Neuronal stem cell (in vitro differentiated cells): ENCODE data around the gene HOXD13.

ENCODE experiments used
- DNase-seq: peaks from one replicate; pipeline ENCODE4 v3.0.0-alpha.2; 2013; ENCODE audit warnings: low spot score
- H2AFZ ChIP-seq: one replicate; pipeline ENCODE4 v1.6.1; 2013; ENCODE audit warnings: mild to moderate bottlenecking, low read length, inconsistent platforms
- H2AK5ac ChIP-seq: 2 replicates; pipeline ENCODE4 v1.6.1; 2013; ENCODE audit warnings: low read depth, mild to moderate bottlenecking, inconsistent platforms, low read length, moderate library complexity, mixed read lengths
- H2BK120ac ChIP-seq: 2 replicates; pipeline ENCODE4 v1.6.1; 2013; ENCODE audit warnings: low read depth, mild to moderate bottlenecking, inconsistent platforms, low read length, moderate library complexity, mixed read lengths
- H2BK12ac ChIP-seq: one replicate; pipeline ENCODE4 v1.6.1; 2013; ENCODE audit warnings: low read length, inconsistent platforms
- H2BK15ac ChIP-seq: 2 replicates; pipeline ENCODE4 v1.6.1; 2013; ENCODE audit warnings: mild to moderate bottlenecking, low read length, inconsistent platforms, mixed read lengths
- H2BK5ac ChIP-seq: one replicate; pipeline ENCODE4 v1.6.1; 2013; ENCODE audit warnings: inconsistent platforms, mild to moderate bottlenecking, low read length, moderate library complexity
- H3K14ac ChIP-seq: one replicate; pipeline ENCODE4 v1.6.1; 2013; ENCODE audit warnings: low read length, inconsistent platforms
- H3K18ac ChIP-seq: 2 replicates; pipeline ENCODE4 v1.6.1; 2013; ENCODE audit warnings: low read length, inconsistent platforms
- H3K23ac ChIP-seq: 2 replicates; pipeline ENCODE4 v1.6.1; 2013; ENCODE audit warnings: low read depth, mild to moderate bottlenecking, mixed read lengths, low read length, inconsistent platforms; ENCODE audit not compliant: poor library complexity
- H3K27ac ChIP-seq: replicated peaks from 3 replicates; pipeline ENCODE4 v1.5.1; 2013; ENCODE audit warnings: low read length, inconsistent platforms
- H3K27me3 ChIP-seq, 3 experiments: 2 replicates each; pipeline ENCODE4 v1.6.1; 2013; ENCODE audit warnings: low read length in 3 of 3, mild to moderate bottlenecking in 2 of 3, inconsistent platforms in 1 of 3, low read depth in 1 of 3, mixed read lengths in 1 of 3, moderate library complexity in 1 of 3; ENCODE audit not compliant: control insufficient read depth in 3 of 3, insufficient read depth in 3 of 3
- H3K36me3 ChIP-seq, 2 donors: replicated peaks in 1 of 2; 2 replicates each; pipeline ENCODE4 v1.6.1; 2013; ENCODE audit warnings: low read length in 2 of 2; ENCODE audit not compliant: control insufficient read depth in 2 of 2, insufficient read depth in 2 of 2
- H3K4ac ChIP-seq: 2 replicates; pipeline ENCODE4 v1.6.1; 2013; ENCODE audit warnings: inconsistent platforms, mild to moderate bottlenecking, low read length, moderate library complexity
- H3K4me1 ChIP-seq, 2 donors: 1 replicate in 1 of 2; 2 replicates in 1 of 2; pipeline ENCODE4 v1.6.1; 2013; ENCODE audit warnings: low read length in 2 of 2, low read depth in 1 of 2; ENCODE audit not compliant: control insufficient read depth in 2 of 2, insufficient read depth in 1 of 2
- H3K4me2 ChIP-seq: one replicate; pipeline ENCODE4 v1.6.1; 2013; ENCODE audit warnings: mild to moderate bottlenecking, low read length, inconsistent platforms; ENCODE audit not compliant: insufficient read depth, poor library complexity, severe bottlenecking
- H3K4me3 ChIP-seq, 2 donors: 2 replicates each; pipeline ENCODE4 v1.5.1; 2013; ENCODE audit warnings: low read length in 2 of 2, mild to moderate bottlenecking in 2 of 2, inconsistent platforms in 1 of 2, moderate library complexity in 1 of 2
- H3K79me1 ChIP-seq: one replicate; pipeline ENCODE4 v1.6.1; 2013; ENCODE audit warnings: low read depth, mild to moderate bottlenecking, inconsistent platforms, low read length, moderate library complexity
- H3K9ac ChIP-seq: one replicate; pipeline ENCODE4 v1.6.1; 2013; ENCODE audit warnings: mild to moderate bottlenecking, low read depth, low read length, inconsistent platforms; ENCODE audit not compliant: poor library complexity
- H3K9me3 ChIP-seq, 2 donors: replicated peaks in 1 of 2; 2 replicates each; pipeline versions ENCODE3 to v1.6.1; 2013; ENCODE audit warnings: low read length in 2 of 2, mild to moderate bottlenecking in 2 of 2, inconsistent platforms in 1 of 2, low read depth in 1 of 2, mixed read lengths in 1 of 2, moderate library complexity in 1 of 2; ENCODE audit not compliant: control insufficient read depth in 2 of 2, insufficient read depth in 1 of 2
- H4K8ac ChIP-seq: one replicate; pipeline ENCODE4 v1.6.1; 2013; ENCODE audit warnings: low read depth, mild to moderate bottlenecking, inconsistent platforms, low read length, moderate library complexity
- H4K91ac ChIP-seq: one replicate; pipeline ENCODE4 v1.6.1; 2013; ENCODE audit warnings: low read length, low read depth, mild to moderate bottlenecking, inconsistent platforms; ENCODE audit not compliant: poor library complexity
- WGBS, 2 donors: extraction: QIAGEN DNeasy Blood & Tissue Kit; methylation state at CpG; one replicate each; pipeline ENCODE4 v1.1.7; 2013; ENCODE audit warnings: missing lambda C conversion rate in 2 of 2, mixed read lengths in 1 of 2; ENCODE audit not compliant: insufficient read length in 2 of 2, insufficient replicate concordance in 1 of 2; ENCODE audit errors: extremely low coverage in 2 of 2; 5-methylcytosine and 5-hydroxymethylcytosine counted together

Gene HOXD13

GRCh38 chr2:176078541-176079284, 13.8 kb upstream of the HOXD13 start:
- Histone ChIP-seq H3K18ac (no peak overlapping the region), H3K9me3 (peaks cover 0 to 4% of the 10 kb centered on the region in 2 donors), H4K8ac (no peak overlapping the region), H2AFZ (peak overlapping the region; percentile 66), H2BK120ac (no peak overlapping the region), H3K27me3 (peaks cover 51 to 98% (median 89%) of the 10 kb centered on the region in 3 experiments), H4K91ac (no peak overlapping the region), H2AK5ac (no peak overlapping the region), H3K14ac (no peak overlapping the region), H3K4ac (no peak overlapping the region), H3K23ac (no peak overlapping the region), H3K36me3 (no peaks in the 10 kb centered on the region), H3K9ac (no peak overlapping the region), H3K4me1 (peaks cover 0 to 2% of the 10 kb centered on the region in 2 donors), H3K27ac (no peak overlapping the region), H3K4me2 (no peak overlapping the region), H2BK12ac (no peak overlapping the region), H3K79me1 (no peaks in the 10 kb centered on the region), H2BK15ac (no peak overlapping the region), H2BK5ac (no peak overlapping the region), H3K4me3 (no peak overlapping the region)
- WGBS, 2 donors: no CpG with 5 or more reads among the region's 25 CpGs
- DNase-seq: no peak

GRCh38 chr2:176079285-176079830, 13.2 kb upstream of the HOXD13 start:
- Histone ChIP-seq H3K14ac (no peak overlapping the region), H2BK15ac (no peak overlapping the region), H3K27ac (no peak overlapping the region), H2BK120ac (no peak overlapping the region), H3K4me1 (peaks cover 0 to 2% of the 10 kb centered on the region in 2 donors), H3K9me3 (peaks cover 0 to 4% of the 10 kb centered on the region in 2 donors), H3K79me1 (no peaks in the 10 kb centered on the region), H3K18ac (no peak overlapping the region), H2AK5ac (no peak overlapping the region), H2BK12ac (no peak overlapping the region), H2BK5ac (no peak overlapping the region), H4K91ac (no peak overlapping the region), H3K4me2 (peak overlapping the region; percentile 53), H4K8ac (no peak overlapping the region), H3K4ac (no peak overlapping the region), H3K23ac (no peak overlapping the region), H3K36me3 (no peaks in the 10 kb centered on the region), H2AFZ (peak overlapping the region; percentile 66), H3K9ac (no peak overlapping the region), H3K27me3 (peaks cover 49 to 98% (median 89%) of the 10 kb centered on the region in 3 experiments), H3K4me3 (peak overlapping the region in 1 of 2 donors; percentile 66)
- DNase-seq: no peak
- no CpG with 5 or more reads among the region's 30 CpGs for WGBS, 2 donors

- Histone ChIP-seq H3K27ac (no peak overlapping the region), H3K18ac (peak overlapping the region; percentile 60), H2BK12ac (no peak overlapping the region), H3K4me3 (peak overlapping the region; percentile 29 to 66), H3K27me3 (peaks cover 48 to 98% (median 89%) of the 10 kb centered on the region in 3 experiments), H4K91ac (no peak overlapping the region), H2AFZ (peak overlapping the region; percentile 90), H3K4me2 (peak overlapping the region; percentile 69), H3K36me3 (no peaks in the 10 kb centered on the region), H3K23ac (peak overlapping the region; percentile 90), H2BK120ac (no peak overlapping the region), H3K4ac (no peak overlapping the region), H3K9ac (no peak overlapping the region), H3K9me3 (peaks cover 0 to 4% of the 10 kb centered on the region in 2 donors), H4K8ac (peak overlapping the region; percentile 97), H3K14ac (no peak overlapping the region), H2AK5ac (no peak overlapping the region), H3K4me1 (peaks cover 0 to 2% of the 10 kb centered on the region in 2 donors), H2BK5ac (no peak overlapping the region), H3K79me1 (no peaks in the 10 kb centered on the region), H2BK15ac (no peak overlapping the region)
- DNase-seq: no peak
- WGBS, 2 donors: no CpG with 5 or more reads among the region's 86 CpGs
Measured at GRCh38 chr2:176079831-176080539, 12.5 kb upstream of the HOXD13 start.
